Right ventricle myocardium inferior (tissue), 1 donor: ENCODE results near the gene PRKAG2. TPM values are rescaled to one million over a fixed set of nuclear protein-coding genes. Genes with fewer than 3 reads are reported as not detected.
A peak's percentile ranks its signal among the peaks of the same experiment; 100 is the strongest.

Experiments used
- ATAC-seq: fragments of 200-7000 bp; cut with Tn5 transposase; one replicate; pipeline ENCODE4 v1.9.1; 2020; ENCODE audit warnings: mild to moderate bottlenecking, moderate library complexity
- DNase-seq: peaks from one replicate; pipeline ENCODE4 v3.0.0; 2021; ENCODE audit errors: missing footprints
- intact Hi-C: fragments of 100-400 bp; cut with DNase I; formaldehyde crosslinking; loops from one replicate; pipeline ENCODE4 v1.11.0; 2022
- total RNA-seq: library from RNA; stranded (reverse); fragmentation: NEBNext Ultra II Directional; extraction: Animal tissue kit (Norgen Biotek cat#: 25700); gene quantifications from one replicate; pipeline ENCODE4 v1.2.1, GENCODE V29; 2021
- donor health status: DM: no; HTN: yes; CAD: no; lungs with severe emphysema.

Gene PRKAG2
- total RNA-seq, 1 donor from 2014 or later, result 122 TPM

- no peak for DNase-seq
- no peak for ATAC-seq
- intact Hi-C loops, result no loop called here
These were observed 102.0 kb downstream of the PRKAG2 start for GRCh38 chr7:151774951-151775350.

GRCh38 chr7:151773797-151774196 is 103.1 kb downstream of the PRKAG2 start:
- intact Hi-C loops, result no loop called here
- no peak for DNase-seq
- no peak for ATAC-seq

- ATAC-seq (no peak), DNase-seq (no peak)
- intact Hi-C loops, result no loop called here
These were observed 106.7 kb downstream of the PRKAG2 start for GRCh38 chr7:151770232-151770631.

GRCh38 chr7:151769188-151769821 is 107.6 kb downstream of the PRKAG2 start:
- ATAC-seq, result no peak
- DNase-seq, result no peak
- intact Hi-C loops, result no loop called here

- no peak for DNase-seq
- intact Hi-C loops, result no loop called here
- ATAC-seq, result no peak
These were observed 108.1 kb downstream of the PRKAG2 start for GRCh38 chr7:151768805-151769187.

GRCh38 chr7:151767557-151767956 is 109.4 kb downstream of the PRKAG2 start:
- ATAC-seq (no peak), DNase-seq (no peak)
- intact Hi-C loops, result no loop called here

GRCh38 chr7:151764056-151764920 is 112.6 kb downstream of the PRKAG2 start:
- intact Hi-C loops, result no loop called here
- DNase-seq, result no peak

GRCh38 chr7:151763420-151763984 is 113.4 kb downstream of the PRKAG2 start:
- no peak for DNase-seq
- intact Hi-C loops, result no loop called here

More at GRCh38 chr7:151764056-151764920, 112.6 kb downstream of the PRKAG2 start:
- ATAC-seq, result no peak

GRCh38 chr7:151762583-151763245 is 114.2 kb downstream of the PRKAG2 start:
- no peak for DNase-seq
- intact Hi-C loops, result no loop called here
- ATAC-seq, result no peak

More at GRCh38 chr7:151763420-151763984, 113.4 kb downstream of the PRKAG2 start:
- no peak for ATAC-seq

GRCh38 chr7:151761957-151762356 is 115.0 kb downstream of the PRKAG2 start:
- DNase-seq (no peak), ATAC-seq (no peak)
- intact Hi-C loops, result no loop called here

GRCh38 chr7:151761231-151761630 is 115.7 kb downstream of the PRKAG2 start:
- intact Hi-C loops, result no loop called here
- DNase-seq (no peak), ATAC-seq (no peak)

- peak; percentile 42 for ATAC-seq
- no peak for DNase-seq
- intact Hi-C loops, result loop anchor here (1.0 to 5.0 kb wide), 5 partner anchors 132 to 442 kb away; no protein-coding TSS in a partner anchor
These were observed 117.3 kb downstream of the PRKAG2 start for GRCh38 chr7:151759591-151760042.

GRCh38 chr7:151758622-151759540 is 118.0 kb downstream of the PRKAG2 start:
- intact Hi-C loops, result loop anchor here (1.0 to 5.0 kb wide), 5 partner anchors 132 to 442 kb away; no protein-coding TSS in a partner anchor
- DNase-seq (no peak), ATAC-seq (no peak)

- no peak for ATAC-seq
- no peak for DNase-seq
- intact Hi-C loops, result loop anchor here (5.0 kb wide), 4 partner anchors 130 to 440 kb away; no protein-coding TSS in a partner anchor
These were observed 119.6 kb downstream of the PRKAG2 start for GRCh38 chr7:151757274-151757673.

- intact Hi-C loops, result loop anchor here (5.0 kb wide), 4 partner anchors 130 to 440 kb away; no protein-coding TSS in a partner anchor
- DNase-seq, result no peak
- ATAC-seq, result no peak
These were observed 120.0 kb downstream of the PRKAG2 start for GRCh38 chr7:151756866-151757265.

- ATAC-seq (no peak), DNase-seq (no peak)
- intact Hi-C loops, result loop anchor here (5.0 kb wide), 4 partner anchors 129 to 439 kb away; no protein-coding TSS in a partner anchor
These were observed 120.7 kb downstream of the PRKAG2 start for GRCh38 chr7:151756076-151756731.

GRCh38 chr7:151755131-151755801 is 121.6 kb downstream of the PRKAG2 start:
- intact Hi-C loops, result loop anchor here (5.0 kb wide), 4 partner anchors 128 to 438 kb away; no protein-coding TSS in a partner anchor
- ATAC-seq (peak; percentile 58), DNase-seq (no peak)
